HCT116 (cell line): ENCODE results near the gene UBE2D2. TPM values are rescaled to one million over a fixed set of nuclear protein-coding genes. Genes with fewer than 3 reads are reported as not detected.
"Not testable (repeated sequence)": the region's sequence is repeated elsewhere in the genome, so short reads cannot be mapped to it uniquely, and the experiment has no call there.

ENCODE experiments used
- ATAC-seq: fragments of 200-7000 bp; cut with Tn5 transposase; 2 replicates; pipeline ENCODE4 v1.9.1; 2020; ENCODE audit warnings: mild to moderate bottlenecking, moderate library complexity
- BruUV-seq: library from RNA; stranded (reverse); fragments of 400-500 nt; replicated peaks from 2 replicates; lab custom pipeline; 2021; lab: Mats Ljungman, UMichigan
- CTCF ChIA-PET: fragments of 300-600 bp; sonication (Branson Sonifier 250); formaldehyde crosslinking; loops from one replicate; lab custom pipeline; 2021; ENCODE audit warnings: antibody characterized with exemption; lab: Charles Lee
- POLR2A ChIA-PET: fragments of 300-600, 350-600 bp; sonication (Branson Sonifier 250); formaldehyde crosslinking; loops from one replicate; lab custom pipeline; 2021; ENCODE audit warnings: antibody characterized with exemption; lab: Charles Lee
- RAD21 ChIA-PET, 2 experiments: fragments of 300-600 bp; sonication (Branson Sonifier 250); formaldehyde crosslinking; loops; one replicate each; lab custom pipeline; 2023; ENCODE audit warnings: low total read pairs in 2 of 2; ENCODE audit not compliant: uncharacterized antibody in 2 of 2, unreplicated experiment in 2 of 2, low non-redundant PET in 1 of 2; lab: Charles Lee
- DNase-seq: peaks from one replicate; pipeline ENCODE4 v3.0.0-alpha.2; 2010; ENCODE audit warnings: low read depth, low spot score
- H2AFZ ChIP-seq: fragments of 200-600 bp; shearing (Covaris generic), sonication (generic); 2 replicates; pipeline ENCODE4 v1.6.1; 2017; ENCODE audit warnings: low read depth, mixed run types, mixed read lengths, antibody characterized with exemption, low read length; ENCODE audit not compliant: poor library complexity, severe bottlenecking
- H3K27ac ChIP-seq: 2 replicates; pipeline ENCODE4 v1.5.1; 2012; ENCODE audit warnings: low read depth, low read length
- H3K27me3 ChIP-seq: fragments of 200-600 bp; sonication (generic); 2 replicates; pipeline ENCODE4 v1.6.1; 2016; ENCODE audit warnings: mixed run types, low read length, mixed read lengths; ENCODE audit not compliant: insufficient read depth
- H3K36me3 ChIP-seq, 2 experiments: fragments of 200-500 bp in 1 of 2; fragments of 200-600 bp in 1 of 2; sonication (Bioruptor generic) in 1 of 2; sonication (generic) in 1 of 2; 2 replicates each; pipeline versions ENCODE4 v1.5.1 to v1.6.1; 2014 to 2016; ENCODE audit warnings: low read length in 2 of 2, inconsistent platforms in 1 of 2, mixed read lengths in 1 of 2, mixed run types in 1 of 2; ENCODE audit not compliant: insufficient read depth in 2 of 2, control insufficient read depth in 1 of 2
- H3K4me1 ChIP-seq, 2 experiments: fragments of 200-600 bp in 1 of 2; sonication (generic) in 1 of 2; 2 replicates each; pipeline versions ENCODE4 v1.5.1 to v1.6.1; 2012 to 2017; ENCODE audit warnings: low read length in 2 of 2, inconsistent platforms in 1 of 2, mild to moderate bottlenecking in 1 of 2, mixed read lengths in 1 of 2, mixed run types in 1 of 2, moderate library complexity in 1 of 2; ENCODE audit not compliant: insufficient read depth in 2 of 2, control insufficient read depth in 1 of 2
- H3K4me2 ChIP-seq: fragments of 200-600 bp; sonication (generic); 2 replicates; pipeline ENCODE4 v1.6.1; 2017; ENCODE audit warnings: mixed run types, low read length, mixed read lengths
- H3K4me3 ChIP-seq, 2 experiments: fragments of 200-600 bp in 1 of 2; sonication (generic) in 1 of 2; replicated peaks in 1 of 2; 2 replicates each; pipeline ENCODE4 v1.5.1; 2011 to 2016; ENCODE audit warnings: low read length in 2 of 2, control low read depth in 1 of 2, low read depth in 1 of 2, mild to moderate bottlenecking in 1 of 2, mixed read lengths in 1 of 2, mixed run types in 1 of 2
- H3K79me2 ChIP-seq: fragments of 200-600 bp; sonication (generic); 2 replicates; pipeline ENCODE4 v1.6.1; 2017; ENCODE audit warnings: mild to moderate bottlenecking, mixed run types, low read length, moderate library complexity, mixed read lengths; ENCODE audit not compliant: insufficient read depth
- H3K9ac ChIP-seq: fragments of 200-600 bp; sonication (generic); 2 replicates; pipeline ENCODE4 v1.6.1; 2016; ENCODE audit warnings: low read length, mixed read lengths
- H3K9me2 ChIP-seq: fragments of 200-600 bp; sonication (generic), shearing (Covaris generic); 2 replicates; pipeline ENCODE4 v1.6.1; 2017; ENCODE audit warnings: mixed run types, mild to moderate bottlenecking, moderate library complexity; ENCODE audit not compliant: insufficient read depth
- H3K9me3 ChIP-seq, 2 experiments: fragments of 200-500 bp in 1 of 2; fragments of 200-600 bp in 1 of 2; sonication (Bioruptor generic) in 1 of 2; sonication (generic) in 1 of 2; 2 replicates each; pipeline ENCODE4 v1.6.1; 2014 to 2017; ENCODE audit warnings: low read length in 2 of 2, mixed read lengths in 2 of 2, inconsistent platforms in 1 of 2, low read depth in 1 of 2, mild to moderate bottlenecking in 1 of 2, mixed run types in 1 of 2, moderate library complexity in 1 of 2; ENCODE audit not compliant: control insufficient read depth in 1 of 2, insufficient read depth in 1 of 2
- H4K20me1 ChIP-seq: fragments of 200-600 bp; sonication (generic), shearing (Covaris generic); 2 replicates; pipeline ENCODE4 v1.6.1; 2017; ENCODE audit warnings: mixed run types, mild to moderate bottlenecking, moderate library complexity; ENCODE audit not compliant: insufficient read depth
- CEBPB ChIP-seq: IDR thresholded peaks from 2 replicates; pipeline ENCODE4 v1.6.1; 2012; ENCODE audit warnings: low read depth
- JUND ChIP-seq: IDR thresholded peaks from 2 replicates; pipeline ENCODE4 v1.6.1; 2012
- SP1 ChIP-seq: IDR thresholded peaks from 2 replicates; pipeline ENCODE4 v1.6.1; 2012; ENCODE audit warnings: low read depth
- ZNF274 ChIP-seq: fragments of 200-500 bp; sonication (Bioruptor generic); IDR thresholded peaks from 2 replicates; pipeline ENCODE4 v1.6.1; 2014; ENCODE audit warnings: mild to moderate bottlenecking, low read depth, low read length, inconsistent platforms
- intact Hi-C: fragments of 100-400 bp; cut with micrococcal nuclease; formaldehyde crosslinking; loops from 2 replicates; pipeline ENCODE4 v1.10.0; 2022
- total RNA-seq: library from RNA; stranded (reverse); gene quantifications from one replicate; pipeline ENCODE4 v1.2.1, GENCODE V29; 2021; ENCODE audit not compliant: unreplicated experiment

UBE2D2 gene
- total RNA-seq, 1 experiment from 2014 or later = 140 TPM

GRCh38 chr5:139597134-139597533, 36.0 kb downstream of the UBE2D2 start:
- ChIA-PET CTCF (no interaction called here), POLR2A (no interaction called here), RAD21 (no interaction called here)
- BruUV-seq = no TSS peak
- Histone ChIP-seq H3K36me3 (peaks cover 11 to 16% of the 10 kb centered on the region in 2 experiments; a peak in 3 of 4 replicates), H3K4me1 (peaks cover 22 to 42% of the 10 kb centered on the region in 2 experiments), H3K27me3 (no peaks in the 10 kb centered on the region), H3K79me2 (peaks cover 86% of the 10 kb centered on the region), H3K9ac (no peak overlapping the region), H3K9me3 (no peaks in the 10 kb centered on the region), H3K4me3 (no peak overlapping the region), H3K4me2 (peak overlapping the region; percentile 13; the same call in 1 of the 2 replicates), H4K20me1 (peaks cover 11% of the 10 kb centered on the region; the same call in 1 of the 2 replicates), H3K9me2 (no peaks in the 10 kb centered on the region), H3K27ac (no peak overlapping the region), H2AFZ (no peak overlapping the region)
- ATAC-seq = no peak
- intact Hi-C loops = no loop called here
- no peak for DNase-seq
- TF ChIP-seq ZNF274 = no peak
- TF ChIP-seq JUND = no peak
- no peak for TF ChIP-seq SP1
- TF ChIP-seq CEBPB = no peak

- H3K9ac ChIP-seq, H3K9me2 ChIP-seq, H3K4me2 ChIP-seq, H3K9me3 ChIP-seq, H3K27me3 ChIP-seq, ATAC-seq, H2AFZ ChIP-seq, CTCF ChIA-PET, BruUV-seq, H3K27ac ChIP-seq, intact Hi-C loops, DNase-seq, H3K4me3 ChIP-seq: not testable (repeated sequence)
- Histone ChIP-seq H3K4me1 (peaks cover 8 to 28% of the 10 kb centered on the region in 2 experiments), H3K79me2 (peaks cover 82% of the 10 kb centered on the region), H4K20me1 (peaks cover 11% of the 10 kb centered on the region; the same call in 1 of the 2 replicates), H3K36me3 (peaks cover 19 to 21% of the 10 kb centered on the region in 2 experiments; a peak in 3 of 4 replicates)
- RAD21 ChIA-PET = interaction anchor here in 1 of 2 experiments (0.6 kb wide), 1 partner anchor 8 kb away, joined by 10 read pairs; no protein-coding TSS in a partner anchor
- POLR2A ChIA-PET = interaction anchor here (0.6 to 1.1 kb wide), 2 partner anchors 9 to 12 kb away, joined by 3 read pairs; no protein-coding TSS in a partner anchor
These were observed 37.4 kb downstream of the UBE2D2 start for GRCh38 chr5:139598601-139598965.
